SKM-1 treated with dmso at 0.1 percent for 144 hours (cell line): ENCODE data around the gene MCC.
A peak's percentile ranks its signal among the peaks of the same experiment; 100 is the strongest.

Experiments
- DNase-seq: peaks from one replicate; lab custom pipeline; 2025; ENCODE audit not compliant: unreplicated experiment; lab: John Stamatoyannopoulos, UW

MCC gene

GRCh38 chr5:113183694-113184093 lies 304.6 kb downstream of the MCC start:
- no peak for DNase-seq

- DNase-seq, result no peak
Measured at GRCh38 chr5:113182658-113183344, 305.5 kb downstream of the MCC start.

GRCh38 chr5:113181853-113182490 lies 306.3 kb downstream of the MCC start:
- no peak for DNase-seq

- no peak for DNase-seq
Measured at GRCh38 chr5:113181409-113181808, 306.8 kb downstream of the MCC start.

- no peak for DNase-seq
Measured at GRCh38 chr5:113179156-113179555, 309.1 kb downstream of the MCC start.

- no peak for DNase-seq
Measured at GRCh38 chr5:113178073-113178779, 310.0 kb downstream of the MCC start.

GRCh38 chr5:113177225-113177624 lies 311.0 kb downstream of the MCC start:
- DNase-seq, result no peak

GRCh38 chr5:113176734-113177133 lies 311.5 kb downstream of the MCC start:
- DNase-seq, result no peak

- no peak for DNase-seq
Measured at GRCh38 chr5:113176196-113176595, 312.1 kb downstream of the MCC start.

GRCh38 chr5:113172231-113172826 lies 315.9 kb downstream of the MCC start:
- no peak for DNase-seq

GRCh38 chr5:113171520-113171919 lies 316.7 kb downstream of the MCC start:
- DNase-seq, result no peak

GRCh38 chr5:113170707-113171106 lies 317.5 kb downstream of the MCC start:
- DNase-seq, result no peak

GRCh38 chr5:113169720-113170119 lies 318.5 kb downstream of the MCC start:
- DNase-seq, result peak; percentile 20

- DNase-seq, result no peak
Measured at GRCh38 chr5:113167985-113168384, 320.3 kb downstream of the MCC start.

GRCh38 chr5:113166852-113167366 lies 321.3 kb downstream of the MCC start:
- no peak for DNase-seq

GRCh38 chr5:113166261-113166660 lies 322.0 kb downstream of the MCC start:
- DNase-seq, result no peak

GRCh38 chr5:113164021-113164420 lies 324.2 kb downstream of the MCC start:
- DNase-seq, result no peak

- no peak for DNase-seq
Measured at GRCh38 chr5:113163328-113163727, 324.9 kb downstream of the MCC start.

GRCh38 chr5:113162770-113163169 lies 325.5 kb downstream of the MCC start:
- DNase-seq, result no peak

- no peak for DNase-seq
Measured at GRCh38 chr5:113162208-113162607, 326.0 kb downstream of the MCC start.

GRCh38 chr5:113161806-113162205 lies 326.4 kb downstream of the MCC start:
- no peak for DNase-seq

GRCh38 chr5:113157886-113158285 lies 330.4 kb downstream of the MCC start:
- no peak for DNase-seq
